Spleen (tissue), 13 donors: ENCODE data around the gene RTN3. TPM values are rescaled to one million over a fixed set of nuclear protein-coding genes. Genes with fewer than 3 reads are reported as not detected.
A peak's percentile ranks its signal among the peaks of the same experiment; 100 is the strongest.
"Not testable (repeated sequence)": the region's sequence is repeated elsewhere in the genome, so short reads cannot be mapped to it uniquely, and the experiment has no call there.

ENCODE experiments used
- DNase-seq: peaks from one replicate; pipeline ENCODE4 v3.0.0-alpha.2; 2020
- H3K27ac ChIP-seq, 8 donors: fragments of 200-600 bp; sonication (generic) in 7 of 8; 1 replicate in 4 of 8; 2 replicates in 4 of 8; pipeline versions ENCODE4 v1.5.0 to v1.8.0; 2016 to 2021; ENCODE audit warnings: inconsistent platforms in 4 of 8, mild to moderate bottlenecking in 4 of 8, moderate library complexity in 1 of 8
- H3K27me3 ChIP-seq, 7 donors: fragments of 200-600 bp; sonication (generic) in 6 of 7; replicated peaks in 1 of 7; 1 replicate in 4 of 7; 2 replicates in 3 of 7; pipeline versions ENCODE4 v1.5.0 to v1.8.0; 2016 to 2021; ENCODE audit warnings: inconsistent platforms in 3 of 7, mild to moderate bottlenecking in 1 of 7
- H3K36me3 ChIP-seq, 6 donors: fragments of 200-600 bp; sonication (generic) in 5 of 6; 1 replicate in 4 of 6; 2 replicates in 2 of 6; pipeline versions ENCODE4 v1.5.0 to v1.8.0; 2016 to 2021; ENCODE audit warnings: inconsistent platforms in 2 of 6
- H3K4me1 ChIP-seq, 6 donors: fragments of 200-600 bp; sonication (generic) in 5 of 6; 1 replicate in 3 of 6; 2 replicates in 3 of 6; pipeline versions ENCODE4 v1.5.0 to v1.8.0; 2016 to 2021; ENCODE audit warnings: inconsistent platforms in 3 of 6
- H3K4me3 ChIP-seq, 8 donors: fragments of 200-600 bp; sonication (generic) in 7 of 8; 1 replicate in 4 of 8; 2 replicates in 4 of 8; pipeline versions ENCODE4 v1.5.0 to v1.8.0; 2016 to 2021; ENCODE audit warnings: inconsistent platforms in 4 of 8, mild to moderate bottlenecking in 4 of 8, moderate library complexity in 2 of 8
- H3K9me3 ChIP-seq, 8 donors: fragments of 200-600 bp; sonication (generic) in 7 of 8; 1 replicate in 4 of 8; 2 replicates in 4 of 8; pipeline versions ENCODE4 v1.5.0 to v1.8.0; 2016 to 2021; ENCODE audit warnings: inconsistent platforms in 4 of 8
- POLR2A ChIP-seq, 3 donors: fragments of 450-650 bp; IDR thresholded peaks; one replicate each; pipeline ENCODE4 v1.5.1; 2017; ENCODE audit warnings: antibody characterized with exemption in 3 of 3, mild to moderate bottlenecking in 1 of 3
- POLR2AphosphoS5 ChIP-seq, 3 donors: sonication (generic); formaldehyde crosslinking; IDR thresholded peaks; one replicate each; pipeline ENCODE4 v1.5.1; 2017; ENCODE audit warnings: antibody characterized with exemption in 3 of 3
- WGBS, 5 donors: extraction: QIAGEN DNeasy Blood & Tissue Kit in 3 of 5; methylation state at CpG; one replicate each; pipeline versions ENCODE4 v1.1.5 to v1.1.7; 2013 to 2018; 5-methylcytosine and 5-hydroxymethylcytosine counted together
- intact Hi-C: fragments of 100-400 bp; cut with DNase I; formaldehyde crosslinking; loops from one replicate; pipeline ENCODE4 v1.15.0; 2023; ENCODE audit warnings: low total_unique reads
- long read RNA-seq, 2 donors: transcript quantifications; one replicate each; lab custom pipeline, GENCODE V29; 2026
- polyA plus RNA-seq, 3 donors: library from polyadenylated mRNA; stranded (reverse); fragments of 200-250 nt; gene quantifications; one replicate each; pipeline ENCODE4 v1.2.1, GENCODE V29; 2013
- total RNA-seq, 7 donors: library from RNA; depleted of rRNA in 3 of 7; stranded (reverse); fragments of >200 nt in 3 of 7; fragmentation: NEBNext Ultra II Directional in 4 of 7; extraction: Animal tissue kit (Norgen Biotek cat#: 25700) in 4 of 7; gene quantifications; one replicate each; pipeline versions ENCODE4 v1.1.0 to v1.2.1, GENCODE V29; 2016 to 2021
- TF ChIP-seq, protein P1 (sequence below), 11 experiments: fragments of 200-600 bp in 7 of 11; fragments of 450-650 bp in 4 of 11; sonication (generic) in 4 of 11; IDR thresholded peaks in 8 of 11; conservative IDR thresholded peaks in 3 of 11; 1 replicate in 7 of 11; 2 replicates in 4 of 11; pipeline versions ENCODE4 v1.4.0 to v1.8.0; 2016 to 2021; ENCODE audit warnings: antibody characterized with exemption in 11 of 11, inconsistent platforms in 4 of 11, mild to moderate bottlenecking in 1 of 11
- donor health status: healthy with polysubstance abuse.
- donor health status: DM: no; HTN: no; CAD: no; lungs with moderate emphysema.
- donor health status: DM: no; HTN: no; CAD: no.
- donor health status: Bipolar disorder and iron deficiency.
- donor health status: healthy.
- donor health status: DM: no; HTN: no; CAD: no.
- donor health status: DM: yes; HTN: yes; CAD: no.

Gene RTN3, protein sequence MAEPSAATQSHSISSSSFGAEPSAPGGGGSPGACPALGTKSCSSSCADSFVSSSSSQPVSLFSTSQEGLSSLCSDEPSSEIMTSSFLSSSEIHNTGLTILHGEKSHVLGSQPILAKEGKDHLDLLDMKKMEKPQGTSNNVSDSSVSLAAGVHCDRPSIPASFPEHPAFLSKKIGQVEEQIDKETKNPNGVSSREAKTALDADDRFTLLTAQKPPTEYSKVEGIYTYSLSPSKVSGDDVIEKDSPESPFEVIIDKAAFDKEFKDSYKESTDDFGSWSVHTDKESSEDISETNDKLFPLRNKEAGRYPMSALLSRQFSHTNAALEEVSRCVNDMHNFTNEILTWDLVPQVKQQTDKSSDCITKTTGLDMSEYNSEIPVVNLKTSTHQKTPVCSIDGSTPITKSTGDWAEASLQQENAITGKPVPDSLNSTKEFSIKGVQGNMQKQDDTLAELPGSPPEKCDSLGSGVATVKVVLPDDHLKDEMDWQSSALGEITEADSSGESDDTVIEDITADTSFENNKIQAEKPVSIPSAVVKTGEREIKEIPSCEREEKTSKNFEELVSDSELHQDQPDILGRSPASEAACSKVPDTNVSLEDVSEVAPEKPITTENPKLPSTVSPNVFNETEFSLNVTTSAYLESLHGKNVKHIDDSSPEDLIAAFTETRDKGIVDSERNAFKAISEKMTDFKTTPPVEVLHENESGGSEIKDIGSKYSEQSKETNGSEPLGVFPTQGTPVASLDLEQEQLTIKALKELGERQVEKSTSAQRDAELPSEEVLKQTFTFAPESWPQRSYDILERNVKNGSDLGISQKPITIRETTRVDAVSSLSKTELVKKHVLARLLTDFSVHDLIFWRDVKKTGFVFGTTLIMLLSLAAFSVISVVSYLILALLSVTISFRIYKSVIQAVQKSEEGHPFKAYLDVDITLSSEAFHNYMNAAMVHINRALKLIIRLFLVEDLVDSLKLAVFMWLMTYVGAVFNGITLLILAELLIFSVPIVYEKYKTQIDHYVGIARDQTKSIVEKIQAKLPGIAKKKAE
- total RNA-seq (100 to 1,000 TPM in 4 of 7 donors, 10 to 100 TPM in 3; 66.7 to 166 (median 101) TPM), polyA plus RNA-seq (10 to 100 TPM; 17.6 to 24.9 (median 24.8) TPM)
- long read RNA-seq, donor 1, transcript RTN3-208 (7 exons, 2,532 nt): major isoform, 28 of 30 reads
- long read RNA-seq, donor 1, partial matches to known transcripts: 0 of 30 reads
- long read RNA-seq, donor 1, other reads (novel, unspliced or antisense): 0 of 30 reads
- long read RNA-seq, donor 2, transcript RTN3-208 (7 exons, 2,532 nt): major isoform, 26 of 50 reads
- long read RNA-seq, donor 2, partial matches to known transcripts: 20 of 50 reads
- long read RNA-seq, donor 2, other reads (novel, unspliced or antisense): 0 of 50 reads

DNA sequence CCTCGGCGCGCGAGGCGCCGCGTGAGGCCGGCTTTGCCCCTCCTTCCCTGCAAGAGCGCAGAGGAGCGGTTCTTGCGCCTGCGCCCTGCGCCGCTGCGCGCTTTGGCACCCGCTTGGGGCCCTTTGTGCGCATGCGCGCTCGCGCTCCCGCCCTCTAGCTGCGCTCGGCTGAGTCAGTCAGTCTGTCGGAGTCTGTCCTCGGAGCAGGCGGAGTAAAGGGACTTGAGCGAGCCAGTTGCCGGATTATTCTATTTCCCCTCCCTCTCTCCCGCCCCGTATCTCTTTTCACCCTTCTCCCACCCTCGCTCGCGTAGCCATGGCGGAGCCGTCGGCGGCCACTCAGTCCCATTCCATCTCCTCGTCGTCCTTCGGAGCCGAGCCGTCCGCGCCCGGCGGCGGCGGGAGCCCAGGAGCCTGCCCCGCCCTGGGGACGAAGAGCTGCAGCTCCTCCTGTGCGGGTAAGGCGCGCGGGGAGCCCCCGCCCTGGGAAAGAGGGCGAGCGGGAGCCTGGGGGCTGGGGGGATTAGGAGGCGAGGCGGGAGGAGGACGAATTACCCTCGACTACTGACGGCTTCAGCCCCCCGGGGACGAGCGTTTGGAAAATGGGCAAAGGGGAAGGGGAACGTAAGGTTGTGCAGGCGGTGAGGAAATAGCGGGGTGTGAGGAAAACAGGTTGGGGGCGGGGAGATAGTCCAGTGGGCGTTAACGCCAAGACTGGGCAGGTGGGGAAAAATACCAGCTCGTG lies at the start of gene RTN3:
TSS of gene RTN3 (plus strand) at position 180 of the 745 bp plus-strand sequence. CDS start at position 317, 137 bp downstream.
- Histone ChIP-seq H3K9me3 (no peaks in the 10 kb centered on the region), H3K36me3 (no peaks in the 10 kb centered on the region), H3K27ac (peak within 1 kb of the TSS; percentile 92 to 99 (median 97)), H3K4me1 (peaks cover 10 to 55% (median 32%) of the 10 kb centered on the region in 6 donors), H3K27me3 (no peaks in the 10 kb centered on the region), H3K4me3 (peak within 1 kb of the TSS; percentile 61 to 96 (median 78))
- TF ChIP-seq POLR2A (IDR thresholded peaks at IDR 0.05) (peak in 2 of 3 donors; percentile 51 to 97), POLR2AphosphoS5 (IDR thresholded peaks at IDR 0.05) (peak; percentile 98 to 99 (median 98))
- TF ChIP-seq, protein P1, sequence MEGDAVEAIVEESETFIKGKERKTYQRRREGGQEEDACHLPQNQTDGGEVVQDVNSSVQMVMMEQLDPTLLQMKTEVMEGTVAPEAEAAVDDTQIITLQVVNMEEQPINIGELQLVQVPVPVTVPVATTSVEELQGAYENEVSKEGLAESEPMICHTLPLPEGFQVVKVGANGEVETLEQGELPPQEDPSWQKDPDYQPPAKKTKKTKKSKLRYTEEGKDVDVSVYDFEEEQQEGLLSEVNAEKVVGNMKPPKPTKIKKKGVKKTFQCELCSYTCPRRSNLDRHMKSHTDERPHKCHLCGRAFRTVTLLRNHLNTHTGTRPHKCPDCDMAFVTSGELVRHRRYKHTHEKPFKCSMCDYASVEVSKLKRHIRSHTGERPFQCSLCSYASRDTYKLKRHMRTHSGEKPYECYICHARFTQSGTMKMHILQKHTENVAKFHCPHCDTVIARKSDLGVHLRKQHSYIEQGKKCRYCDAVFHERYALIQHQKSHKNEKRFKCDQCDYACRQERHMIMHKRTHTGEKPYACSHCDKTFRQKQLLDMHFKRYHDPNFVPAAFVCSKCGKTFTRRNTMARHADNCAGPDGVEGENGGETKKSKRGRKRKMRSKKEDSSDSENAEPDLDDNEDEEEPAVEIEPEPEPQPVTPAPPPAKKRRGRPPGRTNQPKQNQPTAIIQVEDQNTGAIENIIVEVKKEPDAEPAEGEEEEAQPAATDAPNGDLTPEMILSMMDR (IDR thresholded peaks at IDR 0.05 in 8 of 11, conservative IDR thresholded peaks at IDR 0.05 in 3 of 11): peak in 5 of 11 experiments; percentile 17 to 57 (median 34)
- intact Hi-C loops: no loop called here
- peak; percentile 100 for DNase-seq
- 0% methylated on average over 48 to 74 of the region's 74 CpGs for WGBS, 5 donors

DNA sequence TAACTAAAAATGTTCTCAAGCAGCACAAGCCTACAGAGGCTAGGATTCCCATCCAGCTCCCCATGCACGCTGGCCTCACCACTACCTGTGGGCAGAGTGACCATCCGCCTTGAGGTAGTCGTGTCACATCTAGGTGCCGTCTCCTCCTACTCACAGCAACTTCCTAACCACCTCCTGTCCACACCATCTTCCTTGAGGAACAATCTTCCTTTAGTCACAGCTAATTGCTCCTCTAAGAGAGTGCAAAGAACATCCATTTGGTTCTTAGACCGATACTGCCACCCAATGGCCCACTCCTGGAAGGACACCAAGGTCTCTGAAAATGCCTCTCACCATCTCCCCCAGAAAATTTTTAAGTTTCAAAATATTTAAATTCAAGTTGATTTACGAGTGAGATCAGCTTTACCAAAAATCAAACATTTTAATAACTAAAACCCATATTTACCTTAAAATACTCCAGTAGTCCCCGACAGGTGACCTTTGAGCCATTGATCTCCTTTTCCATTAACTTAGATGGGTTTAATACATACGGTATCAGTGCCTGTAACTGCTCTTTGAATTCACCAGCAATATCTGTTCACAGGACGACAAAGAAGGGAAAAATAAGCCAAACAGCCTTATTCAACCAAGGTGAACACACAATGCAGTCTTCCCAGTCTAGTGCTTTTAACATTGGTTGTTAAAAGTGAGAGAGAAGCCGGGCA lies 45.4 kb upstream of the RTN3 start:
- no peak overlapping the region for H3K27ac ChIP-seq
- 71 to 77% (median 76%) methylated on average over 10 of the region's 10 CpGs for WGBS, 5 donors
- intact Hi-C loops: loop anchor here (2.0 kb wide), 1 partner anchor 157 kb away; no protein-coding TSS in a partner anchor
- no peaks in the 10 kb centered on the region for H3K9me3 ChIP-seq
- H3K27me3 ChIP-seq: no peaks in the 10 kb centered on the region
- DNase-seq: no peak
- no peak overlapping the region for H3K4me3 ChIP-seq
- TF ChIP-seq, protein P1 (IDR thresholded peaks at IDR 0.05 in 8 of 11, conservative IDR thresholded peaks at IDR 0.05 in 3 of 11): peak; percentile 64 to 88 (median 81)
- TF ChIP-seq POLR2AphosphoS5 (IDR thresholded peaks at IDR 0.05): no peak
- no peak for TF ChIP-seq POLR2A (IDR thresholded peaks at IDR 0.05)
- H3K36me3 ChIP-seq: peaks cover 4 to 92% (median 51%) of the 10 kb centered on the region in 6 donors
- H3K4me1 ChIP-seq: peaks cover 0 to 15% (median 0%) of the 10 kb centered on the region in 6 donors

DNA sequence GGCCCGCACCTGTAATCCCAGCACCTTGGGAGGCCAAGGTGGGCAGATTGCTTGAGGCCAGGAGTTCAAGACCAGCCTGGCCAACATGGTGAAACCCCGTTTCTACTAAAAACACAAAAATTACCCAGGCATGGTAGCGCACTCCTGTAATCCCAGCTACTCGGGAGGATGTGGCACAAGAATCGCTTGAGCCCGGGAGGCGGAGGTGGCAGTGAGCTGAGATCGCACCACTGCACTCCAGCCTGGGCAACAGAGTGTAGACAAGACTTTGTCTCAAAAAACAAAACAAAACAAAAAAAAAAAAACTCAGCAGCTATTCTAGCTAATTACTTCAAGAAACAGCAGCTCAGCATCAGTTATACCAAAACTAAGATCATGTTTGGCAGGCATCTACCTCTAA lies 42.9 kb upstream of the RTN3 start:
- H3K4me3 ChIP-seq, H3K27ac ChIP-seq, H3K9me3 ChIP-seq, H3K27me3 ChIP-seq, DNase-seq, intact Hi-C loops: not testable (repeated sequence)
- H3K4me1 ChIP-seq: peaks cover 0 to 13% (median 2%) of the 10 kb centered on the region in 6 donors
- peaks cover 4 to 92% (median 49%) of the 10 kb centered on the region in 6 donors for H3K36me3 ChIP-seq
- WGBS, 5 donors: 94 to 99% (median 96%) methylated on average over 8 of the region's 8 CpGs
